ENCODE results near the gene ASF1B.
A peak's percentile ranks its signal among the peaks of the same experiment; 100 is the strongest.
"Not testable (repeated sequence)": the region's sequence is repeated elsewhere in the genome, so short reads cannot be mapped to it uniquely, and the experiment has no call there.

The ASF1B gene

DNA sequence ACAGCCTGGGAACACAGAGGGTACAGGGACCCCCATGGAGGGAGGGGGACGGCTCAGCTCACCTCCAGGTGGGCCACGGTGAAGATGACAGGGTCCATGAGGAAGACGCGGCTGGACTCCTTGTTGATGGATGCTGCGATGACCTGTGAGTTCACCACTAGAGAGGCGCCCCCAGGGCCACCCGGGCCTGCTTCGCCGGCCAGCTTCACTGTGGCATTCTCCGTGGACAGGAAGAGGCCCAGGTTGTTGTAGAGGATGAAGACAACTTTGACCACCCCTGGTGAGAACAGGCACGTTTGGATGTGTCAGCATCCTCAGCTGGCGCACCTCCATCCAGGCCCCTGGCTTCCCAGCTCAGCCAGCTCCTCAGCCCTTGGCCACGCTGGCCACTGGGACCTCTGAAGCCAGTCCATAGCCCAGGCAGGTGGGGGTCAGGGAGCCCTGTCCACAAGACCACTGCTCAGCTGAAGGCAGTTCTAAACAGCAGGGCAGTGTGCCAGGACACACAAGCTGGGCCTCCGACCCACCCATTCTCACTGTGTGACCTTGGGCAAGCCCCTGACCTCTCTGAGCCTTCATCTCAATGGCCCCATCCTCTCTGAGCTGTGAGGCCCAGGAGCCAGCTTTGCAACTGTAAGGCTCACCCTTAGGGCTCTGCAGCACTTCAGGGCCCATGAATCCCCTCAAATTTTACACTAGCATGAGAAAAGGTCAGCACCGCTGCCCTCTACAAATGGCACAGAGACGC is 22.1 kb upstream of the ASF1B start:
- no peak for DNase-seq

DNA sequence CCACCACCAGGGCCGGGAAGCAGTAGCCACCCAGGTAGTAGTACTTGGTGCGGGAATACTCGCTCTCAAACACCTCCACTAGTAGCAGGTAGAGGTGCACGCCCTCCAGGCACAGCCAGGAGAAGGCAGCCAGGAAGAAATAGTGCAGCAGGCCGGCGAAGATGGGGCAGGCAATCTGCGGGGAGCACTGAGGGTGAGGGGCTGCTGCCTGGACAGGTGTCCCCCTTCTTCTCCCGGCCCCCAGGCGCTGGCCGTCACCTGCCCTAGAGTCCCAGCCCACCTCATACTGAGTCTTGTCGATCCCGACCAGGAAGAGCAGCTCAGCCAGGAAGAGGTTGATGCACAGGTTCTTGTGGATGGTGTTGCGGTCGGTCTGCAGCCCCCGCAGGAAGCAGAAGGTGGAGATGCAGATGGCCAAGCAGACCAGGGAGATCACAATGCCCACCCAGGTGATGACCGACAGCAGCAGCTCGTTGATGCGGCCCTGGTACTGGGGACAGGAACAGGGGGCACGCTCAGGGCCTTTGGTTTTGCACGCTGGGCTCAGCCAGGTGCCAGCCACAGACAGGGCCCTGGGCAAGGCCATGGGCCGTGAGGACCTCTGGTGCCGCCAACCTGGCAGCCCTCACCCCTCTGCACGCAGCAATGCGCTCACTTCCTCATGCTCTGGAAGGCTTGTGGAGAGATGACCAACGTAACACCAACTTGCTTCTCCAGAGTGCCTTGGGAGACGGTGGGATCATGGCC is 20.8 kb upstream of the ASF1B start:
- no peak for DNase-seq

GRCh38 chr19:14156122-14156521 is 19.7 kb upstream of the ASF1B start:
- DNase-seq = no peak

DNA sequence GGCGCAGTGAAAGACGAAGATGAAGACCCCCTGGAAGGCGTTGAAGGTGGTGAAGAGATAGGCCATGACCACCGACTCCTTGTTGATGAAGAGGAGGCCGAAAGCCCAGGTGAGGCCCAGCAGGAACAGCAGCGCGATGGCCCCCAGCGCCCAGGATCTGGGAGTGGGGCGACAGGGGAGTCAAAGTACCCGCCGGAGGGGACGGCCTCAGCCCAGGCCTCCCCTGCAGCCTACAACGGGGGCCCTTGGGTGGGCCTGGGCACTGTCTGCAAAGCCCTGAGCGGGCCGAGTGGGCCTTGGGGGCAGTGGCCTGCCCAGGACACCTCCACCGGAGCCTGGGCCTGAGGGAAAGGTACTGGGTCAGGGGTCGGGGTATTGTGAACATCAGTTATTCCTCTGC is 19.0 kb upstream of the ASF1B start:
- DNase-seq = no peak

DNA sequence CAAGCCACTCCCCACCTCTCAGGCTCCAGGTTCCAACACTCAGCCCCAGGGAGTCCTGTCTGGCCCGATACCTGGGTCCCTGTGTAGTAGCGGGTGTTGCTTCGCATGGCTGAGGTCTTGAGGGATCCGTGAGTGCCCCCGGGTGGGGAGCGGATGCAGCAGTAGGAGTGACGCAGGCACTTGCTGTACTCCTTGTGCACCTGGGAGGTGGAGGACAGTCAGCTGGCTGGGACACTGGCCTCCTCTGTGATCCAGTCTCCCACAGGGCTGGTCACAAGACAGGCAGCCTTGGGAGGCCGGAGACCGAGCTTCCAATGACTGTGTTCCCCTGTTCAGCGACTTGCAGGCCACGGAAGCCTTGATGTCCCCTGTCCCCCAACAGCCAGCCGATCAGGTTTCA is 16.3 kb upstream of the ASF1B start:
- no peak for DNase-seq

DNA sequence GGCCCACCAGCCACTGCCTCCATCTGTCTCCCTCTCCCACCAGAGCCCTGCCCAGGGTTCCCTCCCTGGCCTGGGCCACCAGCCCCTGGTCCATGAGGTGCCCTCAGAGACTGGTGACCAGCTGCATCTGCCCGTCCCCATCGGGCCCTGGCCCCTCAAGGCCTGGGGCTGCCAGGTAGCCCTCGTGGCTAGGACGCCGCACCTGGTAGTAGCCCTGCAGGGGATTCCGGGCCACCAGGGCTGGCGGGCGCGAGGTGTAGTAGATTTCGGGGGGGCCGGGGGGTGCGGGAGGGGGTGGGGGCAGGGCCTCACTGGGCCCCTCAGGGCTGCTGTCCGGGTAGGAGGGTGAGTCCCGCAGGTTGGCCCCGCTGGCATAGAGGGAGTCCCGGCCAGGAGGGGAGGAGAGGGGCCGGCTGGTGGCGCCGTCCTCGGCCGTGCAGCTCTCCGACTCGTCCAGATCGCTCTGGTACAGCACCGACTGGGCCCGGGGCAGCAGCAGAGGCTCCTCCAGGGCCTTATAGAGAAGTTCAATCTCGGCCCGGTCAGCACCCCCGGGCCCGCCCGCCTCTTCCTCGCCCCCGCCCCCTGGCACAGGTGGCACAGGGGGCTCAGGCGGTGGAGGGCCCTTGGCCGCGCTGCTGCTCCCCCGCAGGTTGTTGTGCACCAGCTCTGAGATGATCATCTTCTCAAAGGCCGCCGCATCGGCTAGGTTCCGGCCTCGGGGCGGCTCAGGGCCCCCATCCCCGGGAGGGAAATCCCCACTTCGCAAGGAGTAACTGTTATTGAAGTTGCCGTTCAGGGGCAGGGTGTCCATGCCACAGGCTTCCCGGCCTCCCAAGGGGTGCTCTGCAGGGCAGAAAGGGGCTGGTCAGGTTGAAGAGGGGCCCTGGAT is 14.6 kb upstream of the ASF1B start:
- no peak for DNase-seq

DNA sequence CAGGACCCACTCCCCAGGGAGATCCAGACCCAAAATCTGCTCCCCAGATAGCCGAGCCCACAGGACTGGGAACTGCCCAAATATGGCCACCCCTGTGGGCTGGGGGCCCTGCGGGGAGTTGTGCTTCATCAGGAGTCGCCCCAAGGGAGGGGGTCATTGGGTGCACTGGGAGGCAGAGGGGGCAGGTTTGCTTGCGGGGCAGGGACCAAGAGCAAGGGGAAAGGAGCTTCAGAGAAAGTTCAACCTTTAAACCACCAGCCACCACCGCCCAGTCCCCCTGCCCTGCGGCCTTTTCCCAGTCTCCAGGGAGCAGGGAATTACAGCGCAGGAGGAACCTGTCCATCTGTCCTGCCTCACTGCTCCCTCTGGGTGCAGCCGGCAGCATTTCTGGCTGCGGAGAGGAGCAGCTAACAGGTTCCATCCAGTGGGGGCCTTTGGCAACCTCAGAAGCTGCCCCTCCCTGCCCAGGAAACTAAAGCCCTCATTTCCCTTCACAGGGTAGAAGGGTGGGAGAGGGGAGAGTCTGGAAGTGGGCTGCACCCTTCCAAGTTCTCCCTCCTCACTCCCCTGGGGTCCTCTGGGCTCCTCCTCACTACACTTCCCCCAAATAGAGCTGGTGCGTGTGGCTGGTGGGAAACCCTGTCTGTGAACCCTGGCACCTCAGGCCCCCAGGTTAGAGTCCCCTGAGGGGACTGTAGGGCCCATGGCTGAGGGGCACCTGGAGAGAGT is 13.8 kb upstream of the ASF1B start:
- DNase-seq = no peak

DNA sequence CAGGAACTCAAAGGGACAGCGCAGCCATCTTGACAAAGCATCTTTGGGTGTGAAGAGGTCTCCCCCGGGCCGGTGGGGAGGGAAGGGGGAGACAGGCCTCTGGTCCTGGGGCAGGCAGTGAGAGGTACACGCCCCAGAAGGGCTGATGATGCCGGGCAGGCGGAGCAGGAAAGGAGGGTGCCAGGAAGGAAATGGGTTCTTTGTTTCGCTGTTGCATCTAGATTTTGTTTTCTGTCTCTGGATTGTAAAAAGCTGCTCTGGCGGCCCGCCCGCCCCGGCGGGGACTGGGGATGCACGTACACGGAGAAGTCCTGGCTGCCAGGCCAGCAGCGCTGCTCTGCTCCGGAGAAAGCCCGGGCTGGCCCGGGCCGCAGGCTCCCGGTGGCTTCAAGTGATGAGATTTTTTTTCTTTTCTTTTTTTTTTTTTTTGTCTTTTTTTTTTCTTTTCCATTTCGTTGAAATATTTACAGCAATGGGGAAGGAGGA is 13.2 kb upstream of the ASF1B start:
- no peak for DNase-seq

- DNase-seq = no peak
Observed at GRCh38 chr19:14148751-14149410, 12.5 kb upstream of the ASF1B start.

- DNase-seq = peak; percentile 9
Observed at GRCh38 chr19:14147797-14148605, 11.6 kb upstream of the ASF1B start.

- DNase-seq = peak; percentile 11
Observed at GRCh38 chr19:14146789-14147216, 10.4 kb upstream of the ASF1B start.

- DNase-seq = not testable (repeated sequence)
Observed at GRCh38 chr19:14146169-14146568, 9.8 kb upstream of the ASF1B start.

DNA sequence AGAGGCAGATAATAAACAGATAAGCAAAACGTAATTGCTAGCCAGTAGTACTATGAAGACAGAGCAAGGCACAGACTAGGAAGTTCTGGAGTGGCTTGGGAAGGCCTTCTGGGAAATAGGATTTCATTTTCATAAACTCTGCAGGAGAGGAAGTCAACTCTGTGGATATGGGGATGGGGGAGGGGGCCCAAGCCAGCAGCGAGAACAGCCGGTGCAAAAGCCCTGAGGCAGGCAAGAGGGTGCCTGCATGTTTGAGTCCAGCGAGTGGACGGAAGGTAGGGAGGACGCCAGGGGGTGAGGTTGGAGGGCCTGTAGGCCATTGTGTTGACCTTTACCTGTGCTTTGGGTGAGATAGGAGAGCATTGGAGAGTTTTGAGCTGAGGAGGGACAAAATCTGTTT is 9.0 kb upstream of the ASF1B start:
- no peak for DNase-seq

DNA sequence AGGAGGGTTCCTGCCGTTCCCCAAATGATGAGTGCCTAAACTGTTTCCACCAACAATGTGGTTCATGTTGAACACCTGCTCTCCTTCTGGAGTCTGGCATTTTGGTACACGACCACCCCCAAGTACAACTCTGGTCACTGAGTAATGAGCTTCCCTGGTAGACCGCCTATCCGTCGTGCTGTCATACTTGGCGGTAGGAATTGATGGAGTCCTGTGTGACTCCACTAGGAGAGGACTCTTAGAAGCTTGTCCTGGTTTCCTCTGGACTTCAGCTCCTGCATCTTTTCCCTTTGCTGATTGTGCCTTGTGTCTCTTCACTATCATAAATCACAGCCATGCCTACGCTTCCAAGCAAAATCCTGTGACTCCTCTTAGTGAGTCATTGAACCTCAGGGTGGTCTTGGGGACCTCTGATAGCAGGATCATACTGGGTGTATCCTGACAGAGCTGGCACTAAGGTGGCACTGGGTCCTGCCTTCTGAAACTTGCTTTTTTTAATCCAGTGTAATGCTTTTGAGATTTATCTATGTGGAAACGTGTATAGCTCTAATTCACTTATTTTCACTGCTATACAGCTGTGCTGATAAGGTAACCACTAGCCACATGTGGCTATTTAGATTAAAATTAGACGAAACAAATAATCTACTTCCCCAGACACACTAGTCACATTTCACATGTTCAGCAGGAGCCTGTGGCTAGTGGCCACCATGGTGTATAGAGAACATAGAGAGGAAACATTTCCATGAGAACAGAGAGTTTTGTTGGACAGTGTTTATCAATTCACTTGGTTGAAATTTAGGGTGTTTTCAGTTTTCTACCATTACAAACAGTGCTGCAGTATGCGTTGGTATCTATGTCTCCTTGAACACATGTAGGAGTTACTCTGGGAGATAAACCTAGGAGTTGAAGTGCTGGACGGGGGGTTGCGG is 6.1 kb upstream of the ASF1B start:
- no peak for DNase-seq

DNA sequence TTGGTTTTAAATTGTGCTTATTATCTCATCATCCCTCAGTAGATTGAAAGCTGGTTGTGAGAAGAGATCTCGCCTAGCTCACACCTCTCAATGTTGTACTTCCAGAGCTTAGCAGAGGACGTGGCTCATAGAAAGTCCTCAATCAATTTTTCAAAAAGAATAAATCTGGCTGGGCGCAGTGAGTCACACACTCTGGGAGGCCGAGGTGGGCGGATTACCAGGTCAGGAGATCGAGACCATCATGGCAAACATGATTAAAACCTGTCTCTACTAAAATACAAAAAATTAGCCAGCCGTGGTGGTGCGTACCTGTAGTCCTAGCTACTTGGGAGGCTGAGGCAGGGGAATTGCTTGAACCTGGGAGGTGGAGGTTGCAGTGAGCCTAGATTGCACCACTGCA is 4.7 kb upstream of the ASF1B start:
- DNase-seq = no peak

- DNase-seq = no peak
Observed at GRCh38 chr19:14139944-14140343, 3.6 kb upstream of the ASF1B start.

DNA sequence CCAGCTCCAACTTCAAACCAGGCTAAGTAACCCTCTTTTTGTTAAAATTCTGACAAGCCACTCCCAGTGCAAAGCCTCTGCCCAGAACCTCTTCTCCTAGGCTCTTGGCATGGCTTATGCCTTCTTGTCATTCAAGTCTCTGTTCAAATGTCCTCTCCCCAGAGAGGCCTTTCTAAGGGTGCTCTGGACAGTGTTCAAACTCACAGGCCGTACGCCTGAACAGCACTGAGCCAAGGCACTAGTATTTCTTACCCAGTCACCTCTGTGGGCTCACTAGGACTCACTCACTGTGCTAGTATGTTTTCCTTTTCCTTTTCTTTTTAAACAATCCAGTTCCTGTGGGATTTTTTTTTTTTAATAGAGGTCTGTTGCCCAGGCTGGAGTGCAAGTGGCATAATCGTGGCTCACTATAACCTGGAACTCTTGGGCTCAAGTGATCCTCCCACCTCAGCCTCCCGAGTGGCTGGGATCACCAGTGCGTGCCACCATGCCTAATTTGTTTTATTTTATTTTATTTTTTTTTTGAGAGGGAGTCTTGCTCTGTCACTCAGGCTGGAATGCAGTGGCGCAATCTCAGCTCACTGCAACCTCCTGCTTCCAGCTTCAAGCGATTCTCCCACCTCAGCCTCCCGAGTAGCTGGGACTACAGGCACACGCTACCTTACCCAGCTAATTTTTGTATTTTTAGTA is 2.3 kb upstream of the ASF1B start:
- no peak for DNase-seq

DNA sequence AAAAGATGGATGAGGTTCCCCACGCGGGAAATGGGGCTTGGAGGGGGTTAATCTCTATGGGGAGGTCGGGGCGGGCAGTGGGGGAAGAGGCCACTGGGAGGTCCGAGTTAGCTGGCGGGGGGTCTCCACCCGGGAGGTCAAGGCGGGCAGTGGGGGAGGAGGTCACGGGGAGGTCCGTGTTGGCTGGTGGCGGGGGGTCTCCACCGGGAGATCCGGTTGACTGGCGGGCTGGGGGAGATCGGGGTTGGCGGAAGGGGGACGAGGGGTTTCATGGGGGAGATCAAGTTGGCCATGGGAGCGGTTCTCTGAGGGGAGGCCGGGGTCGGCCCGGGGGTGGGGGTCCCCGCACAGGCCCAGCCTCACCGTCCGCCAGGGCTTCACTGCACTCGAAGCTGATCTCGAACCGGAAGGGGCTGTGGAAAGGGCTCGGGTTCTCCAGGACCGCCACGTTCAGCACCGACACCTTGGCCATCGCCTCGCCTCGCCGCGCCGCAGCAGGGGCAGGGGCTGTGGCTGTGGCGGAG is 342 bp downstream of the ASF1B start:
- DNase-seq = no peak

GRCh38 chr19:14135355-14135754 is 1.0 kb downstream of the ASF1B start:
- DNase-seq = no peak

All from amniotic stem cell (primary cell).